ENCODE results near the gene NUPR1.

- no peak for TF ChIP-seq CTCF (IDR thresholded peaks at IDR 0.05)
- TF ChIP-seq POLR2A (IDR thresholded peaks at IDR 0.05) = no peak
- no peak for TF ChIP-seq EP300 (IDR thresholded peaks at IDR 0.05)
Observed at GRCh38 chr16:28496844-28497243, 41.9 kb downstream of the NUPR1 start.
